HG03571 (cell line): Measurements from ENCODE around the gene PIWIL4.

Source experiments
- ATAC-seq: cut with Tn5 transposase; IDR thresholded peaks from one replicate; pipeline ENCODE4 v1.9.1; 2021; ENCODE audit not compliant: unreplicated experiment

Gene PIWIL4

GRCh38 chr11:94661444-94661843 lies 94.3 kb downstream of the PIWIL4 start:
- no peak for ATAC-seq

GRCh38 chr11:94662065-94662779 lies 95.1 kb downstream of the PIWIL4 start:
- no peak for ATAC-seq

- ATAC-seq: no peak
Observed at GRCh38 chr11:94662846-94663390, 95.8 kb downstream of the PIWIL4 start.

- no peak for ATAC-seq
Observed at GRCh38 chr11:94664346-94664745, 97.2 kb downstream of the PIWIL4 start.

GRCh38 chr11:94665116-94665659 lies 98.0 kb downstream of the PIWIL4 start:
- no peak for ATAC-seq

GRCh38 chr11:94666792-94667721 lies 99.9 kb downstream of the PIWIL4 start:
- no peak for ATAC-seq

- ATAC-seq: no peak
Observed at GRCh38 chr11:94668212-94668793, 101.1 kb downstream of the PIWIL4 start.

- ATAC-seq: no peak
Observed at GRCh38 chr11:94669023-94669422, 101.9 kb downstream of the PIWIL4 start.
